Measurements from ENCODE around the gene RASAL3.

DNA sequence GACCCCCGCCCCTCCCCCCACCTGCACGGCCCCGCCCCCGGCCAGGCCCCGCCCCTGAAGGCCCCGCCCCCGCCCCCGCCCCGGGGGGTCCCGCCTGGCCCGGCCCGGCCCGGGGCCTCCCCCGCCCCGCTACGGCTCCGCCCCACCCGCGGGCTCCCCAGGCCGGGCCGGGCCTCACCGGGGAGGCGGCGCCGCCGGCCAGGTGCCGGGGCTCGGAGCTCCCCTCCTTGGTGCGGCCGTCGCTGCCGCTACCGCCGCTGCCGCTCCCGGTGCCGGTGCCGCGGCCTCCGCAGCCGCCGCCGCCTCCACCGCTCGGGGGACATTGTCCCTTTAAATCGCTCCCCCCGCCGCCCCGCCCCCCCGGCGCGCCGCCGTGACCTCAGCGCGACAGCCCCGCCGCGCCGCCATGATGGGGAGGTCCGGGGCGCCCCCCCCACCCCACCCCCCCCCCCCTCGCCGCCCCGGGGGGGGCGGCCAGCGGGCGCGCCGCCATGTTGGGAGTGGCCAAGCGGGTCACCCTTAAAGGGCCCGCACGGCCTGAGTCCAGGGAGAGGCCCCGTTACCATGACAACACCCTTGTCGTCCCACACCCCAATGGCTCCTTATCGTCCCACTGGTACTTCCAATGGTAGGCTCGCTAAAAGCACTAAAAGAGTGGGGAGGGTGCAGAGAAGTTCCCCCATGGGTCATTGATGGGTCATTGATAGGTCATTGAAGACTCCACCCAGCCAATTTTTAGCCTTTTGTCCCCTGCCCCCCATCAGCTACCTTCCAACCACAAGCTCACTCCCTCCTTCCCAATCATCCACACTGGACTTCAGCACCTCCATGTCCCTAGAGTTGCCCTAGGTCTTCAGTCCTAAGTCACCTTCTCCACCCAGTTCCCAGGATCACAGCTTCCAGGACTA, 14.5 kb downstream of the RASAL3 start, which contains the start of gene WIZ:
- TF ChIP-seq, protein P1, sequence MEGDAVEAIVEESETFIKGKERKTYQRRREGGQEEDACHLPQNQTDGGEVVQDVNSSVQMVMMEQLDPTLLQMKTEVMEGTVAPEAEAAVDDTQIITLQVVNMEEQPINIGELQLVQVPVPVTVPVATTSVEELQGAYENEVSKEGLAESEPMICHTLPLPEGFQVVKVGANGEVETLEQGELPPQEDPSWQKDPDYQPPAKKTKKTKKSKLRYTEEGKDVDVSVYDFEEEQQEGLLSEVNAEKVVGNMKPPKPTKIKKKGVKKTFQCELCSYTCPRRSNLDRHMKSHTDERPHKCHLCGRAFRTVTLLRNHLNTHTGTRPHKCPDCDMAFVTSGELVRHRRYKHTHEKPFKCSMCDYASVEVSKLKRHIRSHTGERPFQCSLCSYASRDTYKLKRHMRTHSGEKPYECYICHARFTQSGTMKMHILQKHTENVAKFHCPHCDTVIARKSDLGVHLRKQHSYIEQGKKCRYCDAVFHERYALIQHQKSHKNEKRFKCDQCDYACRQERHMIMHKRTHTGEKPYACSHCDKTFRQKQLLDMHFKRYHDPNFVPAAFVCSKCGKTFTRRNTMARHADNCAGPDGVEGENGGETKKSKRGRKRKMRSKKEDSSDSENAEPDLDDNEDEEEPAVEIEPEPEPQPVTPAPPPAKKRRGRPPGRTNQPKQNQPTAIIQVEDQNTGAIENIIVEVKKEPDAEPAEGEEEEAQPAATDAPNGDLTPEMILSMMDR (conservative IDR thresholded peaks at IDR 0.05; ENCODE audit: low read depth, low read length): no peak
- TF ChIP-seq POLR2A (IDR thresholded peaks at IDR 0.05; ENCODE audit: low read depth, low read length) (no peak; the same call in 1 of the 2 replicates), RCOR1 (IDR thresholded peaks at IDR 0.05; ENCODE audit: insufficient replicate concordance, low read length) (no peak), NFE2L2 (IDR thresholded peaks at IDR 0.05; ENCODE audit: low read depth, low read length) (no peak), BHLHE40 (IDR thresholded peaks at IDR 0.05; ENCODE audit: low read depth, low read length) (no peak), MAFK (IDR thresholded peaks at IDR 0.05; ENCODE audit: low read depth, low read length) (no peak), CEBPB (IDR thresholded peaks at IDR 0.05; ENCODE audit: low read depth, low read length) (no peak), RAD21 (IDR thresholded peaks at IDR 0.05; ENCODE audit: low read length) (no peak)
- TF ChIP-seq, protein P2, sequence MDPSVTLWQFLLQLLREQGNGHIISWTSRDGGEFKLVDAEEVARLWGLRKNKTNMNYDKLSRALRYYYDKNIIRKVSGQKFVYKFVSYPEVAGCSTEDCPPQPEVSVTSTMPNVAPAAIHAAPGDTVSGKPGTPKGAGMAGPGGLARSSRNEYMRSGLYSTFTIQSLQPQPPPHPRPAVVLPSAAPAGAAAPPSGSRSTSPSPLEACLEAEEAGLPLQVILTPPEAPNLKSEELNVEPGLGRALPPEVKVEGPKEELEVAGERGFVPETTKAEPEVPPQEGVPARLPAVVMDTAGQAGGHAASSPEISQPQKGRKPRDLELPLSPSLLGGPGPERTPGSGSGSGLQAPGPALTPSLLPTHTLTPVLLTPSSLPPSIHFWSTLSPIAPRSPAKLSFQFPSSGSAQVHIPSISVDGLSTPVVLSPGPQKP (IDR thresholded peaks at IDR 0.05; ENCODE audit: borderline replicate concordance, low read depth, low read length): no peak
